ENCODE measurements around the gene SGIP1. TPM values are rescaled to one million over a fixed set of nuclear protein-coding genes. Genes with fewer than 3 reads are reported as not detected.

Gene SGIP1
- total and polyA plus RNA-seq, 2 donors (not counting 3 experiments of a cell fraction or from before 2014, with no cell fraction given): 30.9 to 68.9 TPM

GRCh38 chr1:66553846-66554245, 19.9 kb downstream of the SGIP1 start:
- TF ChIP-seq EZH2 (IDR thresholded peaks at IDR 0.05; ENCODE audit: borderline replicate concordance, low read depth, low read length, severe bottlenecking) (no peak), GATA2 (IDR thresholded peaks at IDR 0.05; ENCODE audit: insufficient read depth, insufficient read length, low read depth, low read length) (no peak), POLR2AphosphoS5 (IDR thresholded peaks at IDR 0.05; ENCODE audit: insufficient read depth, low read depth, low read length) (no peak), CTCF (IDR thresholded peaks at IDR 0.05; ENCODE audit: extremely low read depth in 1 of 2, insufficient read depth in 1 of 2, low read depth in 1 of 2, low read length in 2 of 2) (no peak), POLR2A (IDR thresholded peaks at IDR 0.05; ENCODE audit: low read depth, low read length) (no peak)
- BruUV-seq (replicated peaks): no TSS peak
- Histone ChIP-seq H3K4me1 (ENCODE audit: control insufficient read depth, extremely low read depth, insufficient read depth, low read length) (no peaks in the 10 kb centered on the region), H3K4me2 (ENCODE audit: insufficient read depth, low read length) (no peak overlapping the region), H4K20me1 (replicated peaks; ENCODE audit: control insufficient read depth, extremely low read depth, insufficient read depth, low read length) (no peaks in the 10 kb centered on the region), H3K79me2 (ENCODE audit: control insufficient read depth, insufficient read depth, low read length) (no peaks in the 10 kb centered on the region), H2AFZ (ENCODE audit: low read depth, low read length) (no peak overlapping the region), H3K9me3 (replicated peaks; ENCODE audit: control insufficient read depth, insufficient read depth, low read length) (no peaks in the 10 kb centered on the region), H3K27me3 (ENCODE audit: control insufficient read depth in 2 of 2, insufficient read depth in 2 of 2, low read length in 2 of 2) (no peaks in the 10 kb centered on the region), H3K27ac (ENCODE audit: insufficient read depth, low read depth, low read length) (no peak overlapping the region), H3K4me3 (replicated peaks in 1 of 3; ENCODE audit: insufficient read depth in 1 of 3, low read depth in 1 of 3, low read length in 3 of 3) (no peak overlapping the region), H3K9me1 (replicated peaks; ENCODE audit: control insufficient read depth, extremely low read depth, insufficient read depth, low read length) (no peaks in the 10 kb centered on the region), H3K9ac (replicated peaks; ENCODE audit: extremely low read depth, insufficient read depth, low read length) (no peak overlapping the region), H3K36me3 (ENCODE audit: control insufficient read depth in 2 of 2, extremely low read depth in 1 of 2, insufficient read depth in 2 of 2, low read length in 2 of 2) (peaks cover 0 to 7% of the 10 kb centered on the region in 2 experiments)
- intact Hi-C loops (cut with micrococcal nuclease): no loop called here
- CTCF ChIA-PET: interaction anchor here (1.9 kb wide), 1 partner anchor 18 kb away, joined by 5 read pairs; no protein-coding TSS in a partner anchor
- dilution Hi-C loops (cut with MboI; ENCODE audit: extremely low pct_ligation_motif_present, low sequenced_read_pairs): no loop called here
- POLR2A ChIA-PET: no interaction called here
- FAIRE-seq: no peak
- DNase-seq (ENCODE audit: low read depth, low spot score): no peak

GRCh38 chr1:66556161-66556611, 22.2 kb downstream of the SGIP1 start:
- Histone ChIP-seq H4K20me1 (replicated peaks; ENCODE audit: control insufficient read depth, extremely low read depth, insufficient read depth, low read length) (no peaks in the 10 kb centered on the region), H3K79me2 (ENCODE audit: control insufficient read depth, insufficient read depth, low read length) (no peaks in the 10 kb centered on the region), H3K4me2 (ENCODE audit: insufficient read depth, low read length) (no peak overlapping the region), H2AFZ (ENCODE audit: low read depth, low read length) (no peak overlapping the region), H3K9ac (replicated peaks; ENCODE audit: extremely low read depth, insufficient read depth, low read length) (no peak overlapping the region), H3K9me3 (replicated peaks; ENCODE audit: control insufficient read depth, insufficient read depth, low read length) (no peaks in the 10 kb centered on the region), H3K4me3 (replicated peaks in 1 of 3; ENCODE audit: insufficient read depth in 1 of 3, low read depth in 1 of 3, low read length in 3 of 3) (no peak overlapping the region), H3K27me3 (ENCODE audit: control insufficient read depth in 2 of 2, insufficient read depth in 2 of 2, low read length in 2 of 2) (no peaks in the 10 kb centered on the region), H3K4me1 (ENCODE audit: control insufficient read depth, extremely low read depth, insufficient read depth, low read length) (no peaks in the 10 kb centered on the region), H3K9me1 (replicated peaks; ENCODE audit: control insufficient read depth, extremely low read depth, insufficient read depth, low read length) (no peaks in the 10 kb centered on the region), H3K27ac (ENCODE audit: insufficient read depth, low read depth, low read length) (no peak overlapping the region), H3K36me3 (ENCODE audit: control insufficient read depth in 2 of 2, extremely low read depth in 1 of 2, insufficient read depth in 2 of 2, low read length in 2 of 2) (peaks cover 0 to 7% of the 10 kb centered on the region in 2 experiments)
- ChIA-PET POLR2A (no interaction called here), CTCF (interaction anchor here (1.3 to 1.4 kb wide), 2 partner anchors 48 to 170 kb away, joined by 3 to 8 read pairs; no protein-coding TSS in a partner anchor)
- BruUV-seq (replicated peaks): no TSS peak
- intact Hi-C loops (cut with micrococcal nuclease) (no loop called here), dilution Hi-C loops (cut with MboI; ENCODE audit: extremely low pct_ligation_motif_present, low sequenced_read_pairs) (no loop called here)
- TF ChIP-seq EZH2 (IDR thresholded peaks at IDR 0.05; ENCODE audit: borderline replicate concordance, low read depth, low read length, severe bottlenecking) (no peak), MYC (IDR thresholded peaks at IDR 0.05; ENCODE audit: low read depth, low read length) (no peak), MAX (IDR thresholded peaks at IDR 0.05; ENCODE audit: insufficient read depth, insufficient read length) (no peak), FOS (IDR thresholded peaks at IDR 0.05; ENCODE audit: borderline replicate concordance, insufficient read depth, low read length) (no peak), CTCF (IDR thresholded peaks at IDR 0.05; ENCODE audit: extremely low read depth in 1 of 2, insufficient read depth in 1 of 2, low read depth in 1 of 2, low read length in 2 of 2) (no peak), JUN (IDR thresholded peaks at IDR 0.05; ENCODE audit: borderline replicate concordance, insufficient read depth, insufficient read length, low read depth) (no peak), GATA2 (IDR thresholded peaks at IDR 0.05; ENCODE audit: insufficient read depth, insufficient read length, low read depth, low read length) (no peak), POLR2AphosphoS5 (IDR thresholded peaks at IDR 0.05; ENCODE audit: insufficient read depth, low read depth, low read length) (no peak), POLR2A (IDR thresholded peaks at IDR 0.05; ENCODE audit: low read depth, low read length) (no peak)
- FAIRE-seq: no peak
- no peak for DNase-seq (ENCODE audit: low read depth, low spot score)
